Measurements from ENCODE around the gene FBXW10B. TPM values are rescaled to one million over a fixed set of nuclear protein-coding genes. Genes with fewer than 3 reads are reported as not detected.
"Not testable (repeated sequence)": the region's sequence is repeated elsewhere in the genome, so short reads cannot be mapped to it uniquely, and the experiment has no call there.

FBXW10B gene
- total RNA-seq, 1 experiment from 2014 or later, result 3.4 TPM

- BruUV-seq (replicated peaks); H3K4me1 Mint-ChIP-seq (ENCODE audit: insufficient read depth, unreplicated experiment); CTCF ChIA-PET; H3K27ac Mint-ChIP-seq (ENCODE audit: low read depth, unreplicated experiment); intact Hi-C loops (cut with micrococcal nuclease); H3K4me3 Mint-ChIP-seq (ENCODE audit: unreplicated experiment); H3K9me3 Mint-ChIP-seq (ENCODE audit: unreplicated experiment); H3K36me3 Mint-ChIP-seq (ENCODE audit: insufficient read depth, unreplicated experiment); POLR2A ChIA-PET; H3K27me3 Mint-ChIP-seq (ENCODE audit: insufficient read depth, unreplicated experiment); DNase-seq (ENCODE audit: unreplicated experiment): not testable (repeated sequence)
Observed at GRCh38 chr17:15615850-15616249, 3.7 kb downstream of the FBXW10B start.

DNA sequence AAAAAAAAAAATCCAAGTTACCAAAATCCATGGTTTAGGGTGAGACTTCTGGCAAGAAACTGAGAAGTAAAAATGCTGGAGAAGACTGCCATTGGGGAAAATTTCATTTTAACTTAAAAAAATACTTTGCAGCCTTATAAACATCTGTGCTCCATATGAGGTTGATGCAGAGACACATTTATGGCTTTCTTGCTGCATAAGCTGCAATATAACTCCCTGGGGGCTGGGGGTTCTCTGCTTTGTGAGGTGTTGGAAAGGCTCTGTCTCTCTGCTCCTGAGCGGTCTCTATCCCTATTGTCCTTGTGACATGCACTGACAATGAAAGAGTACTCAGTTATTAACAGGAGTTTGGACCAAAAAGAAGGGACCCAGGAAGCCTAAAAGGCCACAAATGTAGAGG is 6.4 kb downstream of the FBXW10B start:
- DNase-seq (ENCODE audit: unreplicated experiment); H3K27ac Mint-ChIP-seq (ENCODE audit: low read depth, unreplicated experiment): not testable (repeated sequence)

GRCh38 chr17:15592960-15593359 is 26.5 kb downstream of the FBXW10B start:
- H3K27ac Mint-ChIP-seq (ENCODE audit: low read depth, unreplicated experiment); H3K4me1 Mint-ChIP-seq (ENCODE audit: insufficient read depth, unreplicated experiment); DNase-seq (ENCODE audit: unreplicated experiment); H3K27me3 Mint-ChIP-seq (ENCODE audit: insufficient read depth, unreplicated experiment); CTCF ChIA-PET; H3K36me3 Mint-ChIP-seq (ENCODE audit: insufficient read depth, unreplicated experiment); H3K4me3 Mint-ChIP-seq (ENCODE audit: unreplicated experiment); BruUV-seq (replicated peaks); H3K9me3 Mint-ChIP-seq (ENCODE audit: unreplicated experiment); intact Hi-C loops (cut with micrococcal nuclease); POLR2A ChIA-PET: not testable (repeated sequence)

More for the DNA sequence above, 6.4 kb downstream of the FBXW10B start:
- H3K9me3 Mint-ChIP-seq (ENCODE audit: unreplicated experiment); POLR2A ChIA-PET; intact Hi-C loops (cut with micrococcal nuclease); H3K4me3 Mint-ChIP-seq (ENCODE audit: unreplicated experiment); H3K4me1 Mint-ChIP-seq (ENCODE audit: insufficient read depth, unreplicated experiment); H3K27me3 Mint-ChIP-seq (ENCODE audit: insufficient read depth, unreplicated experiment); H3K36me3 Mint-ChIP-seq (ENCODE audit: insufficient read depth, unreplicated experiment); BruUV-seq (replicated peaks); CTCF ChIA-PET: not testable (repeated sequence)

DNA sequence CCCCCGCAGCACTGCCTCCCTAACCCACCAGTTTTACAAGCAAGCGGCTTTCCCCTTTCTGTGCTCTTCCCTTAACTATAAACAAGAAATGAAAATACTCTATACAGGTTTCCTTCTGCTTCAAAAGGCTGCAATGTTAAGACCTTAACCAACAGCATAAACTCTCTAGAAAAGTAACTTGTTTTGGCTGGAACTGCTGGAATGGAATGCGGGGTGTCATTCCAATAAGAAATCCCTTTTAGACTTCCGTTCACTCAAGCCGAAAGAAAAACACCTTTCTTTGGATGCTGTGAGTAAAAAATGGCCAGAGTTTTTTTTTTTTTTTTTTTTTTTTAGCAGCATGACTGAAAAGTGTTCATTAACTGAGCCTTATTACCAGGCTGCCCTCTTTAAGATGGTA is 27.5 kb downstream of the FBXW10B start:
- H3K4me3 Mint-ChIP-seq (ENCODE audit: unreplicated experiment); DNase-seq (ENCODE audit: unreplicated experiment); H3K36me3 Mint-ChIP-seq (ENCODE audit: insufficient read depth, unreplicated experiment); BruUV-seq (replicated peaks); H3K9me3 Mint-ChIP-seq (ENCODE audit: unreplicated experiment); POLR2A ChIA-PET; H3K27ac Mint-ChIP-seq (ENCODE audit: low read depth, unreplicated experiment); H3K4me1 Mint-ChIP-seq (ENCODE audit: insufficient read depth, unreplicated experiment); intact Hi-C loops (cut with micrococcal nuclease); H3K27me3 Mint-ChIP-seq (ENCODE audit: insufficient read depth, unreplicated experiment): not testable (repeated sequence)
- CTCF ChIA-PET, result interaction anchor here (0.5 kb wide), 1 partner anchor 67 kb away, joined by 3 read pairs; no protein-coding TSS in a partner anchor

GRCh38 chr17:15590844-15591243 is 28.7 kb downstream of the FBXW10B start:
- intact Hi-C loops (cut with micrococcal nuclease); H3K4me1 Mint-ChIP-seq (ENCODE audit: insufficient read depth, unreplicated experiment); POLR2A ChIA-PET; H3K4me3 Mint-ChIP-seq (ENCODE audit: unreplicated experiment); DNase-seq (ENCODE audit: unreplicated experiment); BruUV-seq (replicated peaks); H3K27me3 Mint-ChIP-seq (ENCODE audit: insufficient read depth, unreplicated experiment); H3K9me3 Mint-ChIP-seq (ENCODE audit: unreplicated experiment); H3K36me3 Mint-ChIP-seq (ENCODE audit: insufficient read depth, unreplicated experiment); CTCF ChIA-PET; H3K27ac Mint-ChIP-seq (ENCODE audit: low read depth, unreplicated experiment): not testable (repeated sequence)

DNA sequence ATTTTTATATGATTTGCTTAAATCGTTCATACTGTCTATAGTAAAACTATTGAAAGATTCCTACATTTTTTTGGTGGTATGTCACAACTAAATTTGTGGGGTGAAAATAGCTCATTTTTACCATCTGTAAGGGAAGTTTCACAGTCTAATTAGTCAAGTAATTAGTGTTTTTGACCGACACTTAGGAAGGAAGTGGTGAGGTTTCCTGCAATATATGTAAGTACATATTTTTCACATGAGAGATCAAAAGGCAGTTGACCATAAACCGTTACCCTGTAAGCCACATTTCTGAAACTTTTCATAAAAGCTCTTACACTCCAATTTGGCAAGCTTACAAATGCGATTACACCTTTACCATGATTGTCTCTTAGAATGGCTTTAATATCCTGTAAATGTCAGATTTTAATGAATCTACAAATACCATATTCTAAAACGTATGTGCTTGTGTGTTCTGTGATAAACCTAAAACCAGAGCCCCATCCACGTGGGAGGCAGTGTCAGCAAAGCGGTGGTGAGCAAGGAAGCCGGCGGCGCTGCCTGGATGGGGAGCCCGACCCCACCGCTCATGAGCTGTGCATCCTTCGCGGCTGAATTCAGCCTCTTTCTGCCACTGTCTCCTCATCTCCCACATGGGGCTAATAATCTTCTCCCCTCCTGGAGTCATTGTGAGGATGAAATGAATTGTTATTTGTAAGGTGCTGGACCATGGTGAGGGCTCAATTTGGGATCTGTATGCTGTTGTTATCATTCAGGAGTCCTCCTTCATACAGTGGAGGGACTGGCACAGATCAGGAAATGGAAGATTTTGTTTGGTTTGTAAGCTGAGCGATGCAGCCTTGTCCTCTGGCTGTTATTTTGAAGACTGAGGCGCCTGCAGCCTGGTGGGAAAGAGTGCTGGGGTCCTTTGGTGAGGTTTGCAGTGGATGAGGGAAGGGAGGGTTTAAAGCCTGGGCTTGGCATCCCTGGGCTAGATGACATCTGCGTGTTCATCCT is 29.7 kb downstream of the FBXW10B start:
- intact Hi-C loops (cut with micrococcal nuclease); H3K4me3 Mint-ChIP-seq (ENCODE audit: unreplicated experiment); H3K27ac Mint-ChIP-seq (ENCODE audit: low read depth, unreplicated experiment); DNase-seq (ENCODE audit: unreplicated experiment); H3K9me3 Mint-ChIP-seq (ENCODE audit: unreplicated experiment); BruUV-seq (replicated peaks); POLR2A ChIA-PET; CTCF ChIA-PET; H3K27me3 Mint-ChIP-seq (ENCODE audit: insufficient read depth, unreplicated experiment); H3K4me1 Mint-ChIP-seq (ENCODE audit: insufficient read depth, unreplicated experiment); H3K36me3 Mint-ChIP-seq (ENCODE audit: insufficient read depth, unreplicated experiment): not testable (repeated sequence)

- H3K36me3 Mint-ChIP-seq (ENCODE audit: insufficient read depth, unreplicated experiment); H3K27me3 Mint-ChIP-seq (ENCODE audit: insufficient read depth, unreplicated experiment); intact Hi-C loops (cut with micrococcal nuclease); H3K4me1 Mint-ChIP-seq (ENCODE audit: insufficient read depth, unreplicated experiment); DNase-seq (ENCODE audit: unreplicated experiment); CTCF ChIA-PET; BruUV-seq (replicated peaks); POLR2A ChIA-PET; H3K4me3 Mint-ChIP-seq (ENCODE audit: unreplicated experiment); H3K9me3 Mint-ChIP-seq (ENCODE audit: unreplicated experiment); H3K27ac Mint-ChIP-seq (ENCODE audit: low read depth, unreplicated experiment): not testable (repeated sequence)
Observed at GRCh38 chr17:15588017-15588416, 31.5 kb downstream of the FBXW10B start.

DNA sequence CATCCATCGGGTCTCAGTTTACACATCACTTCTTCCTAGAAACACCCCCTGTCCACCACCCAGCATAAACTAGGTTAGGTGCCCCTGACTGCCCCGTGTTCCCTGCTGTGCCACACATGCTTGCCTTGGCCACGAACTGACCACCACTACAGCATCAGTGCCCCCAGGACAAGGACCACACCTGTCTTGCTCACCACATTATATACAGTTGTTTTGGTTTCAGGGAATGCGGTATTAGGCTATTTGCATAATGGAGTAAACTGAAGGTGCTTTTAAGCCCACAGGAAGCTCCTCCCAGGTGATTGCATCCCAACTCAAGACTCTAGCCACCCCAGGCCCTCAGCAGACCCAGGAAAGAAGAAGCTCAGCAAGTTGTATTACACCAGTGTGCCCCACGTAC is 36.2 kb downstream of the FBXW10B start:
- CTCF ChIA-PET; H3K36me3 Mint-ChIP-seq (ENCODE audit: insufficient read depth, unreplicated experiment); H3K9me3 Mint-ChIP-seq (ENCODE audit: unreplicated experiment); H3K27me3 Mint-ChIP-seq (ENCODE audit: insufficient read depth, unreplicated experiment); POLR2A ChIA-PET; H3K27ac Mint-ChIP-seq (ENCODE audit: low read depth, unreplicated experiment); intact Hi-C loops (cut with micrococcal nuclease); H3K4me3 Mint-ChIP-seq (ENCODE audit: unreplicated experiment); DNase-seq (ENCODE audit: unreplicated experiment); H3K4me1 Mint-ChIP-seq (ENCODE audit: insufficient read depth, unreplicated experiment); BruUV-seq (replicated peaks): not testable (repeated sequence)

- POLR2A ChIA-PET; H3K4me3 Mint-ChIP-seq (ENCODE audit: unreplicated experiment); DNase-seq (ENCODE audit: unreplicated experiment); CTCF ChIA-PET; H3K27me3 Mint-ChIP-seq (ENCODE audit: insufficient read depth, unreplicated experiment); H3K4me1 Mint-ChIP-seq (ENCODE audit: insufficient read depth, unreplicated experiment); H3K27ac Mint-ChIP-seq (ENCODE audit: low read depth, unreplicated experiment); BruUV-seq (replicated peaks); intact Hi-C loops (cut with micrococcal nuclease); H3K9me3 Mint-ChIP-seq (ENCODE audit: unreplicated experiment); H3K36me3 Mint-ChIP-seq (ENCODE audit: insufficient read depth, unreplicated experiment): not testable (repeated sequence)
Observed at GRCh38 chr17:15581462-15581861, 38.0 kb downstream of the FBXW10B start.

Data from MCF 10A (cell line).